ENCODE measurements around the gene IQSEC1. TPM values are rescaled to one million over a fixed set of nuclear protein-coding genes. Genes with fewer than 3 reads are reported as not detected.

Gene IQSEC1
- total RNA-seq, 1 donor from 2014 or later = 31.3 TPM

DNA sequence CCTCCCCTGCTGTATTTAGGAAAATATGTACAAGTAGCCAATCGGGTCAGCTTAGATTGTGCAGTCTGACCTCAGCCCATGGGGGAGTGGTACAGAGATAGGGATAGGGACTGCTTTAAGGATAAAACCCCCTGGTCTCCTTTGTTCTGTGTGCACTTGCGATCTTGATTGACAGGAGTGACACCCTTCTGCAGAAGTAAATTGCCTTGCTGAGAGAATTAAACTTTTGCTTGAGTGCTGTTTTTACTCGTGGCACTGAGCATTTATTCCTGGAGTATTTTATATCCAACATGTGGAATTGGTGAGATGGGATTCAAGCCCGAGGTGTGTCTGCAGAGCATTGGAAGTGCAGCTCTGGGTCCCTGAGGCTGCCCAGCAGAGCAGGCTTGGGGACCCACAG, 208.0 kb downstream of the IQSEC1 start:
- no peak overlapping the region for H3K27ac Mint-ChIP-seq (ENCODE audit: unreplicated experiment)

DNA sequence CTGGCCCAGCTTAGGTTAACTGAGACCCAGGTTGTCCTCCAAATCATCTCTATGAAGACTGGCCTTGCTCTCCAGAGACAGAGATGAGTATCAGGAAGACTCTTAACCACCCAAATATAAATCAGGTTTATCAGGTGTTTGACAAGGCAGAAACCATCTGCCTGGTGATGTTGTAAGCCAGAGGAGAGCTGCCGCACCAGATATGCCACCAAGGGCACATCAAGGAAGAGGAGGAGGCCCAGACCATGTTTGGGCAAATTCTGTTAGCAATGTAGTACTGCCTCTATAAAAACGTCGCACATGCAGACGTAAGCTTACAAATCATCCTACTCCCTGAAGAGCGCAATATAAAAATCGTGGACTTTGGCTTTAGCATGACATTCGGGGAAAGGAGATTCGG, 210.8 kb downstream of the IQSEC1 start:
- Mint-ChIP-seq H3K4me1 (peaks cover 4% of the 10 kb centered on the region), H3K36me3 (ENCODE audit: low read depth) (peaks cover 2% of the 10 kb centered on the region), H3K9me3 (no peaks in the 10 kb centered on the region), H3K4me3 (no peak overlapping the region), H3K27me3 (ENCODE audit: low read depth) (peaks cover 2% of the 10 kb centered on the region), H3K27ac (ENCODE audit: unreplicated experiment) (no peak overlapping the region)
- TF ChIP-seq, protein P1, sequence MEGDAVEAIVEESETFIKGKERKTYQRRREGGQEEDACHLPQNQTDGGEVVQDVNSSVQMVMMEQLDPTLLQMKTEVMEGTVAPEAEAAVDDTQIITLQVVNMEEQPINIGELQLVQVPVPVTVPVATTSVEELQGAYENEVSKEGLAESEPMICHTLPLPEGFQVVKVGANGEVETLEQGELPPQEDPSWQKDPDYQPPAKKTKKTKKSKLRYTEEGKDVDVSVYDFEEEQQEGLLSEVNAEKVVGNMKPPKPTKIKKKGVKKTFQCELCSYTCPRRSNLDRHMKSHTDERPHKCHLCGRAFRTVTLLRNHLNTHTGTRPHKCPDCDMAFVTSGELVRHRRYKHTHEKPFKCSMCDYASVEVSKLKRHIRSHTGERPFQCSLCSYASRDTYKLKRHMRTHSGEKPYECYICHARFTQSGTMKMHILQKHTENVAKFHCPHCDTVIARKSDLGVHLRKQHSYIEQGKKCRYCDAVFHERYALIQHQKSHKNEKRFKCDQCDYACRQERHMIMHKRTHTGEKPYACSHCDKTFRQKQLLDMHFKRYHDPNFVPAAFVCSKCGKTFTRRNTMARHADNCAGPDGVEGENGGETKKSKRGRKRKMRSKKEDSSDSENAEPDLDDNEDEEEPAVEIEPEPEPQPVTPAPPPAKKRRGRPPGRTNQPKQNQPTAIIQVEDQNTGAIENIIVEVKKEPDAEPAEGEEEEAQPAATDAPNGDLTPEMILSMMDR (conservative IDR thresholded peaks at IDR 0.05) = no peak
- DNase-seq (ENCODE audit: low read depth, low spot score) = no peak

More for the DNA sequence above, 208.0 kb downstream of the IQSEC1 start:
- no peaks in the 10 kb centered on the region for H3K9me3 Mint-ChIP-seq
- H3K4me1 Mint-ChIP-seq = peaks cover 13% of the 10 kb centered on the region
- peaks cover 2% of the 10 kb centered on the region for H3K27me3 Mint-ChIP-seq (ENCODE audit: low read depth)
- no peak overlapping the region for H3K4me3 Mint-ChIP-seq
- TF ChIP-seq, protein P1 (conservative IDR thresholded peaks at IDR 0.05) = no peak
- H3K36me3 Mint-ChIP-seq (ENCODE audit: low read depth) = peaks cover 2% of the 10 kb centered on the region
- DNase-seq (ENCODE audit: low read depth, low spot score) = no peak

DNA sequence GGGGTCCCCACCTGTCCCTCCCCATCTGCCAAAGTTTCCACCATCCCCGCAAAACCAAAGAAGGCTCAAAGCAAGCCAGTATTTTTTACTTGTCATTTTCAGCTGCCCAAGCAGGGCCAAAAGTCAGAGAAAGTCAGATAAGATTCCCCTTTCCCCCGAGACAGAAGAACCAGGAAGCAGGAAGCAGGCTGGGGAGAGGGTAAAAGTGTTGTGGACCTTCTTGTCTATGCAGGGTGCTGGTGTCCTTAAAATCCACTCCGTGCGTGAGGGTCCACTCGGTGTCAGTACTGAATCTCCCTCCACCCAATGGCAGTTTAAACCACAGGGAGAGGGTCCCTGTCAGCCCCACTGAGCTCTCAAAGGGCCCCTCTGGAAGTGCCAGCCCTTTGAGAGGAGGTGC, 211.6 kb downstream of the IQSEC1 start:
- Mint-ChIP-seq H3K9me3 (no peaks in the 10 kb centered on the region), H3K36me3 (ENCODE audit: low read depth) (peaks cover 2% of the 10 kb centered on the region), H3K4me1 (peaks cover 4% of the 10 kb centered on the region), H3K4me3 (no peak overlapping the region), H3K27ac (ENCODE audit: unreplicated experiment) (no peak overlapping the region), H3K27me3 (ENCODE audit: low read depth) (peaks cover 2% of the 10 kb centered on the region)
- TF ChIP-seq, protein P1 (conservative IDR thresholded peaks at IDR 0.05) = no peak
- DNase-seq (ENCODE audit: low read depth, low spot score) = no peak

- H3K9me3 Mint-ChIP-seq = no peaks in the 10 kb centered on the region
- H3K36me3 Mint-ChIP-seq (ENCODE audit: low read depth) = no peaks in the 10 kb centered on the region
- TF ChIP-seq, protein P1 (conservative IDR thresholded peaks at IDR 0.05) = no peak
- H3K4me3 Mint-ChIP-seq = no peak overlapping the region
- no peak overlapping the region for H3K27ac Mint-ChIP-seq (ENCODE audit: unreplicated experiment)
- DNase-seq (ENCODE audit: low read depth, low spot score) = no peak
- no peaks in the 10 kb centered on the region for H3K27me3 Mint-ChIP-seq (ENCODE audit: low read depth)
- H3K4me1 Mint-ChIP-seq = no peaks in the 10 kb centered on the region
These were observed 213.4 kb downstream of the IQSEC1 start for GRCh38 chr3:12859840-12860239.

DNA sequence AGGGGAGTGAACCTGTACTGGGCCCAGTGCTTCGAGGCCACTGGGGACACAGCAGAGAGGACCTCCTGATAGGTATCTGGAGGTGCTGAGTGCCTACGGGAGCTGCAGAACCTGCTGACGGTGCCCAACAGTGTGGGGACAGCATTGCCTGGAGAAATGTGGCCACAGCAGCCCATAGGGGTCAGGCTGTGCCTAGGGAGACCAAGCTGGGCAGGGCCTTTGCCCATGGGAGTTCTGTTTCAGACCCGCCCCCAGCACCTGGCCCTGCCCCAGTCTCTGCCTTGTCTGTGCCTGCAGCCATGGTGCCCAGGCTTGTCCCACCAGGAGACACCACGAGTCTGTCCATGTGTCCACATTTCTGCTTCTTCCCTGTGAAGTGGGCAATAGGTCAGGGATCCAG, 216.6 kb downstream of the IQSEC1 start:
- H3K4me1 Mint-ChIP-seq = no peaks in the 10 kb centered on the region

More for the DNA sequence above, 216.6 kb downstream of the IQSEC1 start:
- Mint-ChIP-seq H3K4me3 (no peak overlapping the region), H3K27me3 (ENCODE audit: low read depth) (peaks cover 10% of the 10 kb centered on the region), H3K27ac (ENCODE audit: unreplicated experiment) (no peak overlapping the region), H3K36me3 (ENCODE audit: low read depth) (no peaks in the 10 kb centered on the region), H3K9me3 (no peaks in the 10 kb centered on the region)
- no peak for DNase-seq (ENCODE audit: low read depth, low spot score)
- TF ChIP-seq, protein P1 (conservative IDR thresholded peaks at IDR 0.05) = no peak
